Measurements from ENCODE around the gene GTPBP3. TPM values are rescaled to one million over a fixed set of nuclear protein-coding genes. Genes with fewer than 3 reads are reported as not detected.

GTPBP3 gene
- total and polyA plus RNA-seq, 9 of the 15 experiments (the other 6 are each of a cell fraction or from before 2014, with no cell fraction given): 4.9 to 124 (median 22.6) TPM

DNA sequence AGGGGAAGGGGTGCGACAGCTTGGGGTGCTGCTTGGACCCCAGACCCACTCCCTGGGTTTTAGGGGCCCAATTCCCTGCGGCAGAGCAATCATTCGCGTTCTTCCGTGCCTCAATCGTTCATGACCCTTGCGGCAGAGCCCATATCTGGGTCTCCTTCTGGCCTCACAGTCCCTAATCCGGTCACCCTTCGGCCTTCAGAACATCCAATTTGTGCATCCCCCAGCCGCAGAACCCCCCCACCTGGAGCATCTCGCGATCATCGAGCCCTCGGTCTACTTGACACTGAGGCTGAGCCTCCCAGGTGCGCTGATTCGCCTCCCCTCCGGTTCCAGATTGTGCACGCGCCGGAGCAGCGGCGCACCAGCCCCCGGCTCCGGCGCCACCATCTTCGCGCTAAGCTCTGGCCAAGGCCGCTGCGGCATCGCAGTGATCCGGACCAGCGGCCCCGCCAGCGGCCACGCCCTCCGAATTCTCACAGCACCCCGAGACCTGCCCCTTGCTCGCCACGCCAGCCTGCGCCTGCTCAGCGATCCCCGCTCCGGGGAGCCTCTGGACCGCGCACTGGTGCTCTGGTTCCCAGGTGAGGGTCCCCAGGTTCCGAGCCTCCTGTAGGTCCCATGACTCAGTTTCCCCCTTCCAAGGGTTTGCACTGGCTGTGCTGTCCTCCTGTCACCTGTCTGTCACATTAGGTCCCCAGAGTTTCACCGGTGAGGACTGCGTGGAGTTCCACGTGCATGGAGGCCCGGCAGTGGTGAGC, 501 bp downstream of the GTPBP3 start:
- BruUV-seq (replicated peaks): TSS peak; percentile 74
- Histone ChIP-seq H3K9me1 (ENCODE audit: control insufficient read depth, insufficient read depth, low read length) (no peaks in the 10 kb centered on the region), H3K9me3 (replicated peaks; ENCODE audit: control insufficient read depth, insufficient read depth, low read depth, low read length) (no peaks in the 10 kb centered on the region; the same call in 1 of the 2 replicates), H3K36me3 (ENCODE audit: control insufficient read depth, insufficient read depth, low read length) (peaks cover 28% of the 10 kb centered on the region; the same call in 1 of the 3 replicates), H4K20me1 (replicated peaks; ENCODE audit: control insufficient read depth, insufficient read depth, low read length) (no peaks in the 10 kb centered on the region; the same call in 1 of the 2 replicates), H3K4me3 (peak overlapping the region; percentile 84), H3K27me3 (ENCODE audit: control insufficient read depth in 2 of 2, insufficient read depth in 2 of 2, low read length in 2 of 2) (no peaks in the 10 kb centered on the region), H3K4me1 (replicated peaks in 1 of 2; ENCODE audit: control insufficient read depth in 2 of 2, insufficient read depth in 2 of 2, low read length in 2 of 2) (peaks cover 24 to 72% of the 10 kb centered on the region in 2 experiments; a peak in 4 of 5 replicates), H2AFZ (ENCODE audit: low read depth, low read length) (peak overlapping the region; percentile 95), H3K79me2 (ENCODE audit: control insufficient read depth, insufficient read depth, low read length) (peaks cover 24% of the 10 kb centered on the region), H3K9ac (ENCODE audit: insufficient read depth in 1 of 2, low read depth in 2 of 2, low read length in 2 of 2) (peak overlapping the region; percentile 81 to 90), H3K4me2 (ENCODE audit: insufficient read depth, low read length) (peak overlapping the region; percentile 96), H3K27ac (ENCODE audit: extremely low read depth, low read depth, low read length) (peak overlapping the region; percentile 87)
- CTCF ChIA-PET (ENCODE audit: low intra/inter-chr PET ratio): interaction anchor here (0.5 to 0.6 kb wide), 2 partner anchors 58 to 393 kb away, joined by 3 read pairs; no protein-coding TSS in a partner anchor
- in situ Hi-C loops (cut with MboI) (no loop called here), intact Hi-C loops (cut with micrococcal nuclease) (no loop called here)
- FAIRE-seq: no peak
- DNase-seq (ENCODE audit: extremely low read depth in 1 of 4, low spot score in 3 of 4): peak; percentile 72 to 88 (median 86)
- POLR2A ChIA-PET: interaction anchor here (0.5 to 0.7 kb wide), 5 partner anchors 68 to 1206 kb away, joined by 3 to 4 read pairs (median 3); partner anchors contain the start of gene BST2
- ATAC-seq: peak; percentile 21
- 3% methylated on average over 50 of the region's 50 CpGs for WGBS (ENCODE audit: insufficient coverage, low coverage, missing lambda C conversion rate)
- TF ChIP-seq BRD4 (IDR thresholded peaks at IDR 0.05) (0 out of 2 replicates have a peak, but pooled peaks have one; percentile 13), CHD2 (IDR thresholded peaks at IDR 0.05; ENCODE audit: low read depth, low read length) (peak; percentile 78), COPS2 (conservative IDR thresholded peaks at IDR 0.05) (no peak), ZNF324 (CRISPR knock-in tag; IDR thresholded peaks at IDR 0.05) (no peak), HNRNPLL (IDR thresholded peaks at IDR 0.05; ENCODE audit: low read depth, low read length, poor library complexity, severe bottlenecking) (no peak), NONO (IDR thresholded peaks at IDR 0.05; ENCODE audit: low read depth in 2 of 2, low read length in 1 of 2) (no peak), GATAD2B (IDR thresholded peaks at IDR 0.05; ENCODE audit: borderline replicate concordance) (no peak), ETS2 (tag; IDR thresholded peaks at IDR 0.05; ENCODE audit: borderline replicate concordance, poor library complexity, severe bottlenecking) (no peak), MAZ (CRISPR knock-in tag; conservative IDR thresholded peaks at IDR 0.05 in 1 of 2, IDR thresholded peaks at IDR 0.05 in 1 of 2) (no peak; a peak in 1 of 4 replicates), BHLHE40 (IDR thresholded peaks at IDR 0.05; ENCODE audit: low read length) (no peak; the same call in 1 of the 2 replicates), ZC3H4 (CRISPR knock-in tag; IDR thresholded peaks at IDR 0.05; ENCODE audit: borderline replicate concordance) (no peak), ZNF133 (CRISPR knock-in tag; IDR thresholded peaks at IDR 0.05) (no peak)
- TF ChIP-seq, protein P1, sequence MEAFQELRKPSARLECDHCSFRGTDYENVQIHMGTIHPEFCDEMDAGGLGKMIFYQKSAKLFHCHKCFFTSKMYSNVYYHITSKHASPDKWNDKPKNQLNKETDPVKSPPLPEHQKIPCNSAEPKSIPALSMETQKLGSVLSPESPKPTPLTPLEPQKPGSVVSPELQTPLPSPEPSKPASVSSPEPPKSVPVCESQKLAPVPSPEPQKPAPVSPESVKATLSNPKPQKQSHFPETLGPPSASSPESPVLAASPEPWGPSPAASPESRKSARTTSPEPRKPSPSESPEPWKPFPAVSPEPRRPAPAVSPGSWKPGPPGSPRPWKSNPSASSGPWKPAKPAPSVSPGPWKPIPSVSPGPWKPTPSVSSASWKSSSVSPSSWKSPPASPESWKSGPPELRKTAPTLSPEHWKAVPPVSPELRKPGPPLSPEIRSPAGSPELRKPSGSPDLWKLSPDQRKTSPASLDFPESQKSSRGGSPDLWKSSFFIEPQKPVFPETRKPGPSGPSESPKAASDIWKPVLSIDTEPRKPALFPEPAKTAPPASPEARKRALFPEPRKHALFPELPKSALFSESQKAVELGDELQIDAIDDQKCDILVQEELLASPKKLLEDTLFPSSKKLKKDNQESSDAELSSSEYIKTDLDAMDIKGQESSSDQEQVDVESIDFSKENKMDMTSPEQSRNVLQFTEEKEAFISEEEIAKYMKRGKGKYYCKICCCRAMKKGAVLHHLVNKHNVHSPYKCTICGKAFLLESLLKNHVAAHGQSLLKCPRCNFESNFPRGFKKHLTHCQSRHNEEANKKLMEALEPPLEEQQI (IDR thresholded peaks at IDR 0.05): no peak
- TF ChIP-seq, protein P2, sequence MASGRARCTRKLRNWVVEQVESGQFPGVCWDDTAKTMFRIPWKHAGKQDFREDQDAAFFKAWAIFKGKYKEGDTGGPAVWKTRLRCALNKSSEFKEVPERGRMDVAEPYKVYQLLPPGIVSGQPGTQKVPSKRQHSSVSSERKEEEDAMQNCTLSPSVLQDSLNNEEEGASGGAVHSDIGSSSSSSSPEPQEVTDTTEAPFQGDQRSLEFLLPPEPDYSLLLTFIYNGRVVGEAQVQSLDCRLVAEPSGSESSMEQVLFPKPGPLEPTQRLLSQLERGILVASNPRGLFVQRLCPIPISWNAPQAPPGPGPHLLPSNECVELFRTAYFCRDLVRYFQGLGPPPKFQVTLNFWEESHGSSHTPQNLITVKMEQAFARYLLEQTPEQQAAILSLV (tag; IDR thresholded peaks at IDR 0.05): no peak
- TF ChIP-seq, protein P3, sequence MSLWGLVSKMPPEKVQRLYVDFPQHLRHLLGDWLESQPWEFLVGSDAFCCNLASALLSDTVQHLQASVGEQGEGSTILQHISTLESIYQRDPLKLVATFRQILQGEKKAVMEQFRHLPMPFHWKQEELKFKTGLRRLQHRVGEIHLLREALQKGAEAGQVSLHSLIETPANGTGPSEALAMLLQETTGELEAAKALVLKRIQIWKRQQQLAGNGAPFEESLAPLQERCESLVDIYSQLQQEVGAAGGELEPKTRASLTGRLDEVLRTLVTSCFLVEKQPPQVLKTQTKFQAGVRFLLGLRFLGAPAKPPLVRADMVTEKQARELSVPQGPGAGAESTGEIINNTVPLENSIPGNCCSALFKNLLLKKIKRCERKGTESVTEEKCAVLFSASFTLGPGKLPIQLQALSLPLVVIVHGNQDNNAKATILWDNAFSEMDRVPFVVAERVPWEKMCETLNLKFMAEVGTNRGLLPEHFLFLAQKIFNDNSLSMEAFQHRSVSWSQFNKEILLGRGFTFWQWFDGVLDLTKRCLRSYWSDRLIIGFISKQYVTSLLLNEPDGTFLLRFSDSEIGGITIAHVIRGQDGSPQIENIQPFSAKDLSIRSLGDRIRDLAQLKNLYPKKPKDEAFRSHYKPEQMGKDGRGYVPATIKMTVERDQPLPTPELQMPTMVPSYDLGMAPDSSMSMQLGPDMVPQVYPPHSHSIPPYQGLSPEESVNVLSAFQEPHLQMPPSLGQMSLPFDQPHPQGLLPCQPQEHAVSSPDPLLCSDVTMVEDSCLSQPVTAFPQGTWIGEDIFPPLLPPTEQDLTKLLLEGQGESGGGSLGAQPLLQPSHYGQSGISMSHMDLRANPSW (CRISPR knock-in tag; IDR thresholded peaks at IDR 0.05): peak; percentile 28; the same call in 1 of the 2 replicates
